Measurements from ENCODE around the gene COLEC11. TPM values are rescaled to one million over a fixed set of nuclear protein-coding genes. Genes with fewer than 3 reads are reported as not detected.

COLEC11 gene
- polyA plus RNA-seq, 3 donors from 2014 or later = not detected

- Mint-ChIP-seq H3K36me3 (no peaks in the 10 kb centered on the region), H3K27me3 (ENCODE audit: low read depth in 3 of 3) (peaks cover 2 to 6% (median 4%) of the 10 kb centered on the region in 3 donors), H3K27ac (no peak overlapping the region), H3K4me3 (no peak overlapping the region), H3K4me1 (no peaks in the 10 kb centered on the region), H3K9me3 (no peaks in the 10 kb centered on the region)
- no peak for DNase-seq
Observed at GRCh38 chr2:3670941-3671340, 76.0 kb downstream of the COLEC11 start.

DNA sequence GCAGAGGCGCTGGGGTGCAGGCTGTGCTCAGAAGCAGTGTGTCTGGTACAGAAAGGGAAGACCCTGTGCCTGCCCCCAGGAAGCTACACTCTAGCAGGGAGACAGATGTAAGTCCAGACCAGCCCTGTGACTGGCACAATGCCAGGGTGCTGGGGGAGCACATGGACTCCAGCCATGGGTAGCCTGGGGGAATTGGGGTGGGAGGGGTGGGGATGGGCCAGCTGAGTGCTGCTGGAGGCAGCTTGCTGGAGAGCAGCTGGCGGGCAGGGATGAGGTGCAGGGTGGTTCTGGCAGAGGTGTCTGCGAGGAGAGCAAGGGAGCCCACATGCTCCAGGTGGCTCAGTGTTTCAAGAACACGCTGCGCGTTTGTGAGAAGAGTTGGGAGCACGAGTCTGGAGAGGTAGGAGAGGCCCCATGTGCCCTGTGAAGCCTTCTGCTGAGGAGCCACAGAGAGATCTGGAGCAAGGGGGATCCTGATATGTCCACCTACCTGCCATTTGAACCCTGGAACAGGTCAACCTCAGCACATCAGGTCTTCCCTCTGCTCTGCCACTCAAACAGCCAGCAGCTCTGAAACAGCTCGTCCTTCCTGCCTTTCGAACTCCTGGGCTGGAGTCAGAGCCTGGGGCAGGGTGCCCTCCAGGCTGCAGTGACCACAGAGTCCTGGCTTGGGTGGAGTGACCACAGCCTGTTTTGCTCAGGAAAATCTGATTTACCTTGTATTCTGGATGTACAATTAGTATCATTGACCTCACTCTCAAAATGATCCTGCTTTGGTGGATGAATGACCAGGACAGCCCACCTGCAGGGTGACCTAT lies 78.2 kb downstream of the COLEC11 start:
- Mint-ChIP-seq H3K36me3 (no peaks in the 10 kb centered on the region), H3K27ac (no peak overlapping the region), H3K4me1 (no peaks in the 10 kb centered on the region), H3K27me3 (ENCODE audit: low read depth in 3 of 3) (peaks cover 2 to 5% (median 2%) of the 10 kb centered on the region in 3 donors), H3K9me3 (no peaks in the 10 kb centered on the region), H3K4me3 (no peak overlapping the region)
- DNase-seq = no peak

DNA sequence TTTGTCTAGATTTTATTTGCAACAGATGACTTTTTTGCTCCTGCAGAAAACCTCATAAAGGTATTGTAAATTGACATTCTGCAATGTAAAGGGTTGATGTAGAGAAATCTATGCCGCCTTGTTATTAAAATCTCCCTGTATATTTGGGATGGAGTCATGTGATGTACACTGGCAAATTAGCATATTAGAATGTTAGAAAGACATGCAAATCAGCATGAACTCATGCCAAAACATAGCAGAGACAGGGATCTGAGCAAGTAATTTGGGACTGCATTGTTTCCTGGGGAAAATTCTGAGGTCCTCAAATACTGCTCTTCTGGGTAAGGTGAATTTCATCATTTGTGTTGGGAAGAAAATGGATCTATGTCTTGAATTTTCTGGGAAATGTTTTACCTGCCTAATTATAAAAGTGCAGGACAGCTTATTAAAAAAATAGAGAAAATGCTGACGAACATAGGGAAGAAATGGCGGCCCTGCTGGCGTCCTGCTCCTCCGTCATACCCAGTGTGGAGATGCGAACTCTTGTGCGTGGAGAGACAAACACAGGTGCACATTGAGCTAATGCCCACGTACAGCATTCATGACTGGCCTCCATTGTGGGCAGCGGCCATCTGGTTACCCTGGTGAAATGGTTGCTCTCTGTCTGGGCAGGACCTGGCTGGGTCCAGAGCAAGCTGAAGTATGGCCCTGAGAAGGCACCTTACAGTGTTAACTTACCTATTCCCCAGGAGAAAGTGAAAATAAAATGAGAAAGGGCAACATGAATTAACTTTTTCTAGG lies 79.3 kb downstream of the COLEC11 start:
- Mint-ChIP-seq H3K4me1 (no peaks in the 10 kb centered on the region), H3K27me3 (ENCODE audit: low read depth in 3 of 3) (peaks cover 0 to 11% (median 2%) of the 10 kb centered on the region in 3 donors), H3K9me3 (no peaks in the 10 kb centered on the region), H3K4me3 (no peak overlapping the region), H3K36me3 (no peaks in the 10 kb centered on the region), H3K27ac (no peak overlapping the region)
- no peak for DNase-seq

GRCh38 chr2:3675687-3676086 lies 80.8 kb downstream of the COLEC11 start:
- Mint-ChIP-seq H3K4me3 (no peak overlapping the region), H3K9me3 (no peaks in the 10 kb centered on the region), H3K27me3 (ENCODE audit: low read depth in 3 of 3) (peaks cover 0 to 9% (median 2%) of the 10 kb centered on the region in 3 donors), H3K4me1 (no peaks in the 10 kb centered on the region), H3K27ac (no peak overlapping the region), H3K36me3 (no peaks in the 10 kb centered on the region)
- no peak for DNase-seq

- Mint-ChIP-seq H3K36me3 (no peaks in the 10 kb centered on the region), H3K4me1 (no peaks in the 10 kb centered on the region), H3K27me3 (ENCODE audit: low read depth in 3 of 3) (peaks cover 0 to 9% (median 2%) of the 10 kb centered on the region in 3 donors), H3K9me3 (no peaks in the 10 kb centered on the region), H3K27ac (no peak overlapping the region), H3K4me3 (no peak overlapping the region)
- DNase-seq = no peak
Observed at GRCh38 chr2:3677436-3677835, 82.5 kb downstream of the COLEC11 start.

DNA sequence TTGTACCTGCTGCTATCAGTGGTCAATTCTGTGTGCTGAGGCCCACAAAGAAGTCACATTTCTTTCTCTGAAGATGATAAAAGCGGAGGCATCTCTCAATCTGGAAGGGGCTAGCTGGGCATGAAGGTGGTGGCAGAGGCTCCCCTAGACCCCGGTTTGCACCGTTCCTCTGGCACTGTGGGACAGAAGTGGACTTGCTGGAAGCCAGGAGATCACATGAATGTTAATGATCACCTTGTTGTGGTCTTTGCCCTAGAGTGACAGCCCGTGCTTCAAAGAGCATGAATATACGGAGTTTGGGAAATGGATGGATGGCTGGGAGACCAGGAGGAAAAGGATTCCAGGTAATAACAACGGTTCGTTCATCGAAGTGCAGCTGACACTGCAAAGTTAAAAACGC lies 83.3 kb downstream of the COLEC11 start:
- no peaks in the 10 kb centered on the region for H3K4me1 Mint-ChIP-seq
- H3K27ac Mint-ChIP-seq = no peak overlapping the region
- DNase-seq = no peak
- peaks cover 0 to 9% (median 5%) of the 10 kb centered on the region in 3 donors for H3K27me3 Mint-ChIP-seq (ENCODE audit: low read depth in 3 of 3)
- no peaks in the 10 kb centered on the region for H3K36me3 Mint-ChIP-seq
- H3K9me3 Mint-ChIP-seq = no peaks in the 10 kb centered on the region
- no peak overlapping the region for H3K4me3 Mint-ChIP-seq

DNA sequence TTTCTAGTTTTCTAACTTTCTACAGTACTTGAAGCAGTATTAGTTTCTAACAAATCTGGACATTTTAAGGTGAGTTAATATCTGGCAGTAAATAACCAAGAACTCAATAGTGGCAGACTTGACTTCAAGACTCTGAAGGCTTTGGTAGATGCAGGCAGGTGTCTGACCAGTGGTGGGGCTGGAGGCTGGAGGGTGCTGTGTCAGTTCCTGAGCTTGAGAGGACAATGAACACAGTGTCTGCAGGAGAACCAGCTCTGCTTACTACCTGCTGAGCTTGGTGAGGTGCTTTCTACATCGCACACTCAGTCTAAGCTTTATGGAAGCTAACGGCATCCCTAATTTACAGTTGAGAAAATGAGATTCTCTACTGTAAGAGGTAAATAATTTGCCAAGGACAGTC lies 84.3 kb downstream of the COLEC11 start:
- Mint-ChIP-seq H3K9me3 (no peaks in the 10 kb centered on the region), H3K4me3 (no peak overlapping the region), H3K36me3 (no peaks in the 10 kb centered on the region), H3K27me3 (ENCODE audit: low read depth in 3 of 3) (peaks cover 0 to 9% (median 5%) of the 10 kb centered on the region in 3 donors), H3K27ac (no peak overlapping the region), H3K4me1 (no peaks in the 10 kb centered on the region)
- DNase-seq = no peak

- H3K4me1 Mint-ChIP-seq = no peaks in the 10 kb centered on the region
- no peak for DNase-seq
- peaks cover 0 to 9% (median 5%) of the 10 kb centered on the region in 3 donors for H3K27me3 Mint-ChIP-seq (ENCODE audit: low read depth in 3 of 3)
- no peak overlapping the region for H3K4me3 Mint-ChIP-seq
- no peaks in the 10 kb centered on the region for H3K9me3 Mint-ChIP-seq
- no peaks in the 10 kb centered on the region for H3K36me3 Mint-ChIP-seq
- no peak overlapping the region for H3K27ac Mint-ChIP-seq
Observed at GRCh38 chr2:3679616-3680393, 84.9 kb downstream of the COLEC11 start.

GRCh38 chr2:3680548-3681345 lies 85.8 kb downstream of the COLEC11 start:
- no peak overlapping the region for H3K4me3 Mint-ChIP-seq
- H3K27ac Mint-ChIP-seq = no peak overlapping the region
- no peak for DNase-seq
- H3K9me3 Mint-ChIP-seq = no peaks in the 10 kb centered on the region
- H3K4me1 Mint-ChIP-seq = no peaks in the 10 kb centered on the region
- H3K27me3 Mint-ChIP-seq (ENCODE audit: low read depth in 3 of 3) = peaks cover 2 to 9% (median 5%) of the 10 kb centered on the region in 3 donors
- H3K36me3 Mint-ChIP-seq = no peaks in the 10 kb centered on the region

DNA sequence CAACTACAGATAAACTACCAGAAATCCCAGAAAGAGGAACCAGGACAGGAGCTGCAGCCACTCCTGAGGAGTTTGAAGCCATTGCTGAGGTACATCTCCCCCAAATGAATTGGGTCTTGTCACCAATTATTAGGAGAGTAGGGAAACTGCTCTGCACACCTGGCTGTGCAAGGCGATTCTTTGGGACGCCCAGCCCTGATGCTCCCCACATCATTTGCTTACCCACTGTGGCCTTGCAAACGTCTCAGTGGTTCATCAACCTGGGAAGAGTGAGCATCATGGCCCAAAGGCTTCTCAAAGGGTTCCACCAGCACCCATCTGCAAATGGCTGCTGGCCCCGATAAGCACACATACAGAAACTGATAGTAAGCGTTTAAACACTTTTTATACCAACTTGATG lies 86.7 kb downstream of the COLEC11 start:
- no peaks in the 10 kb centered on the region for H3K4me1 Mint-ChIP-seq

GRCh38 chr2:3682811-3683210 lies 87.9 kb downstream of the COLEC11 start:
- no peaks in the 10 kb centered on the region for H3K9me3 Mint-ChIP-seq
- H3K4me3 Mint-ChIP-seq = no peak overlapping the region
- no peaks in the 10 kb centered on the region for H3K4me1 Mint-ChIP-seq
- no peak for DNase-seq
- no peak overlapping the region for H3K27ac Mint-ChIP-seq
- no peaks in the 10 kb centered on the region for H3K36me3 Mint-ChIP-seq
- peaks cover 2 to 17% (median 5%) of the 10 kb centered on the region in 3 donors for H3K27me3 Mint-ChIP-seq (ENCODE audit: low read depth in 3 of 3)

More for the DNA sequence above, 86.7 kb downstream of the COLEC11 start:
- DNase-seq = no peak
- peaks cover 2 to 11% (median 5%) of the 10 kb centered on the region in 3 donors for H3K27me3 Mint-ChIP-seq (ENCODE audit: low read depth in 3 of 3)
- no peaks in the 10 kb centered on the region for H3K36me3 Mint-ChIP-seq
- no peaks in the 10 kb centered on the region for H3K9me3 Mint-ChIP-seq
- H3K27ac Mint-ChIP-seq = no peak overlapping the region
- H3K4me3 Mint-ChIP-seq = no peak overlapping the region

DNA sequence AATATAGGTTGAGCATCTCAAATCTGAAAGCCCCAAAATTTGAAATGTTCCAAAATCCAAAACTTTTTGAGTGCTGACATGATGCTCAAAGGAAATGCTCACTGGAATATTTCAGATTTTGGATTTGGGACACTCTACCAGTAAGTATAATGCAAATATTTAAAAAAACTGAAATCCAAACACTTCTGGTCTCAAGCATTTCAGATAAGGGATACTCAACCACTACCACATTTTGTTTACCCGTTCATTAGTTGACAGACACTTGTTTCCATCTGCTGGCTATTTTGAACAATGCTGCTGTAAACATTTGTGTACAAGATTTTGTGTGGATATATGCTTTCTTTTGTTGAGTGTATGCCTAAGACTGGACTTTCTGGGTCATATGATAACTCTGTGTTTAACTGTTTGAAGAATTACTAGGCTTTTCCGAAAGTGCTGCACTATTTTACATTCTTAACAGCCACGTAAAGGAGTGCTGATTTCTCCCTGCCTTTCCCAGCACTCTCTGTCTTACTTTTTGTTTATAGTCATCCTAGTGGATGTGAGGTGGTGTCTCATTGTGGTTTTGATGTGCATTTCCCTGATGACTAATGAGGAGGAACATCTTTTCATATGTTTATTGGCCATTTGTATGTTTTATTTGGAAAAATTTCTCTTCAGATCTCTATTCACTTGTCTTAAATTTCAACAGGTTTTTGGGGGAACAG lies 89.0 kb downstream of the COLEC11 start:
- H3K4me1 Mint-ChIP-seq = no peaks in the 10 kb centered on the region
- peaks cover 2 to 10% (median 5%) of the 10 kb centered on the region in 3 donors for H3K27me3 Mint-ChIP-seq (ENCODE audit: low read depth in 3 of 3)

More for the DNA sequence above, 89.0 kb downstream of the COLEC11 start:
- Mint-ChIP-seq H3K27ac (no peak overlapping the region), H3K4me3 (no peak overlapping the region), H3K9me3 (no peaks in the 10 kb centered on the region), H3K36me3 (no peaks in the 10 kb centered on the region)
- DNase-seq = no peak
